GM21576 (cell line): Measurements from ENCODE around the gene ECSIT.
A peak's percentile ranks its signal among the peaks of the same experiment; 100 is the strongest.
"Not testable (repeated sequence)": the region's sequence is repeated elsewhere in the genome, so short reads cannot be mapped to it uniquely, and the experiment has no call there.

Experiments used
- ATAC-seq: cut with Tn5 transposase; IDR thresholded peaks from one replicate; pipeline ENCODE4 v1.9.1; 2021; ENCODE audit warnings: mild to moderate bottlenecking, moderate library complexity; ENCODE audit not compliant: unreplicated experiment

Gene ECSIT, protein sequence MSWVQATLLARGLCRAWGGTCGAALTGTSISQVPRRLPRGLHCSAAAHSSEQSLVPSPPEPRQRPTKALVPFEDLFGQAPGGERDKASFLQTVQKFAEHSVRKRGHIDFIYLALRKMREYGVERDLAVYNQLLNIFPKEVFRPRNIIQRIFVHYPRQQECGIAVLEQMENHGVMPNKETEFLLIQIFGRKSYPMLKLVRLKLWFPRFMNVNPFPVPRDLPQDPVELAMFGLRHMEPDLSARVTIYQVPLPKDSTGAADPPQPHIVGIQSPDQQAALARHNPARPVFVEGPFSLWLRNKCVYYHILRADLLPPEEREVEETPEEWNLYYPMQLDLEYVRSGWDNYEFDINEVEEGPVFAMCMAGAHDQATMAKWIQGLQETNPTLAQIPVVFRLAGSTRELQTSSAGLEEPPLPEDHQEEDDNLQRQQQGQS

DNA sequence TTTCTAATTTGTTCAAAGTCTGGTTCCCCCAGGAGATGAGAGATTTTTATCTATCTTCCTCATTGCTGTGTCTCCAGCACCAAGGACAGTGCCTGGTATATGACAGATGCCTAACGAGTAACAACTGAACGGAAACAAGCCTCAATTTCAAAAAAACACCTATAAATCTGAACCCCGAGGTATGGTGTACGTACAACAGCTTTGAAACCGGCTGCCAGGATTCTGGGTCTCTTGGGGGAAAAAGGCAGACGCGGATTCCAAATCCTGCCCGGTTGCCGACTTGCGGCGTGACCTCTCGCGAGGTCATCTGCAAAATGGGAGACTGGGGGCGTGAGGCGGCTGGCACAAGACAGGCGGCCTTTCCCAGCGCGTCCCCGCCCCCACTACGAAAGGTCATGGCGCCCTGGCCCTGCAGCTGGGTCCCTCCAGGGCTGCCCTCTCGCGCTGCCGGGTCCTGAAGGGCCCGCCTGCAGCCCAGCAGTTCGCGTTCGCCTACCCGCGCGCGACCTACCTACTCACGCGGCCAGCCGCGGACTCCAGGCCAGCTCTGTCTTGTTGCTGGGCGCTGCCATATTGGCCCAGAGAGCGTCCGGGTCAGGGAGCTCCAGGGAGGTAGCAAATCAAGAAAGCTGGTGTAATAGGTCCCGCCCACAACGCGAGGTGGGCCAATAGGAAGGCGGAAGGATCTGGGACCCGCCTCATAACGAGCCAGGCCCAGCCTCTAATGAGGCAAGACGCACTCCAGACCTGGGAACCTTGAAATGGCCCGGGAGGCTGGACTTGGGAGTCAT is at the start of gene ECSIT:
ECSIT (minus strand) TSS at position 584 of the 791 bp plus-strand sequence. CDS start 9,964 bp downstream, outside the sequence.
- peak; percentile 93 for ATAC-seq

DNA sequence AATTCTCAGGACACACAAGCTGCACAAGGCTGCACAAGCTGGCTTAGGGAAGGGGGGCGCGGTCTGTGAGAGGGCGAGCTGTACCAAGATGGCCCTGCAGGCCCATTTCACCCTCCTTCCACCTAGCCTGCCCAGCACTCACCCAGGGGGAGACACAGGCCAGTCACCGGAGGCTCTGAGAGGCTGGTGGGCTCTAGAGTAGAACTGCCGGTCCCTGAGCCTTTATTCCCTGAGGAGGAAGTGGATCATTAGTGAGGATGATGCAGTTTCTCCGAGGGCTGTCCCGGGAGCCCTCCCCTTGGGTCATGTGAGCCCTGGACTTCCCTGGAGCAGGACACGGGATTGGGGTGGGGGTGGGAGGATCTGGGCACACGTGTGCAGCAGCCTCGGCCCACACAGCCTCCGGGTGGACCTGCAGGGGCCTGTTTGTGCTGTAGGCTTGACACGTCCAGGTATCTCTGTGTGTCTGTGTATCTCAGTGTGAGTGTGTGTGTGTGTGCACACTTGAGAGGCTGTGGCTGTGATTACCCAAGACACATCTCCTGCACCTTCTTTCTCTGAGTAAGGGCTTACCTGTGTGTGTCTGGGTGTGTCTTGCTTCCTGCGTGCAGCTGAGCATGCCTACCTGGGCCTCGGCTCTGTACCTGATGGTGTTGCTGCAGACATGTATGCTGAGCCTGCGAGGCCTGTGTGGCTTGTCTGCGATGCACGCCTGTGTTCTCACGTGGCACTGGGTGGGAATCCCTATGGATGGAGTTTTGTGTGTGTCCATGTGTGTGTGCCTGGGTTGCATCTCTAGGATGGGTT is 48.7 kb upstream of the ECSIT start, which contains the start of gene ACP5:
ACP5 (minus strand) TSS at position 195 of the 807 bp plus-strand sequence. CDS start 328 bp downstream, outside the sequence.
- no peak for ATAC-seq

DNA sequence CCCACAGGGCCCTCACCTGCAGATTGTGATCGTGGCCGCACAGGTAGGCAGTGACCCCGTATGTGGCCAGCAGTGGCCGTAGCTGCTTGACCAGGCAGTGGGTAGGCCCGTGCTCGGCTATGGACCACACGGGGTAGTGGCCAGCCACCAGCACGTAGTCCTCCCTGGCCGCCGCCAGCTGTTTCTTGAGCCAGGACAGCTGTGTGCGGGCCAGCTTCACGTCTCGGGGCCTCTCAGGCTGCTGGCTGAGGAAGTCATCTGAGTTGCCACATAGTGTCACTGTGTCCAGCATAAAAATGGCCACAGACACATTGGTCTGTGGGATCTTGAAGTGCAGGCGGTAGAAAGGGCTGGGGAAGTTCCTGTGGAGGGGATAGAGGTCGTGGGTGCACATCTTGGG is 47.3 kb upstream of the ECSIT start:
- no peak for ATAC-seq

DNA sequence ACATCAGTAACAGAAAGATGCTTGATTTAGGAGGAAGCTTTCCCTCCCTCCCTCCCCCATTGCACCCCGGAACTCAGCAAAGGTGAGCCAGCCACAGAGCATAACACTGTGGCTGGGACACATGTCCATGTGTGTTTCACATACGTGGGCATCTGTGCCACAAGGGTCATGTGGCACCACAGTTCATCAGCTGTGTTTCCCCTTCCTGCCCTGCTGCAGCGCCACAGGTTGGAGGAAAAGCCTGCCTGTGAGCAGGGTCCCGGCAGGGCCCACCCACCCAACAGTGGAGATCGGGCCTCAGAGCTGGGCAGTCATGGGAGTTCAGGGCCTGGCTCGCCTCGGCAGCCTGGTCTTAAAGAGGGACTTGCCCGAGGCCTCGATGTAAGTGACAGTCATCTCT is 45.8 kb upstream of the ECSIT start:
- no peak for ATAC-seq

DNA sequence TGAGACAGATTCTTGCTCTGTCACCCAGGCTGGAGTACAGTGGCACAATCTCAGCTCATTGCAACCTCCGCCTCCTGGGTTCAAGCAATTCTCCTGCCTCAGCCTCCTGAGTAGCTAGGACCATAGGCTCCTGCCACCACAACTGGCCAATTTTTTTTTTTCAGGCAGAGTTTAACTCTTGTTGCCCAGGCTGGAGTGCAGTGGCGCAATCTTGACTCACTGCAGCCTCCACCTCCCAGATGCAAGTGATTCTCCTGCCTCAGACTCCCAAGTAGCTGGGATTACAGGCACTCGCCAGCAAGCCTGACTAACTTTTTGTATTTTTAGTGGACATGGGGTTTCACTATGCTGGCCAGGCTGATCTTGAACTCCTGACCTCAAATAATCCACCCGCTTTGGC is 44.8 kb upstream of the ECSIT start:
- ATAC-seq: not testable (repeated sequence)

DNA sequence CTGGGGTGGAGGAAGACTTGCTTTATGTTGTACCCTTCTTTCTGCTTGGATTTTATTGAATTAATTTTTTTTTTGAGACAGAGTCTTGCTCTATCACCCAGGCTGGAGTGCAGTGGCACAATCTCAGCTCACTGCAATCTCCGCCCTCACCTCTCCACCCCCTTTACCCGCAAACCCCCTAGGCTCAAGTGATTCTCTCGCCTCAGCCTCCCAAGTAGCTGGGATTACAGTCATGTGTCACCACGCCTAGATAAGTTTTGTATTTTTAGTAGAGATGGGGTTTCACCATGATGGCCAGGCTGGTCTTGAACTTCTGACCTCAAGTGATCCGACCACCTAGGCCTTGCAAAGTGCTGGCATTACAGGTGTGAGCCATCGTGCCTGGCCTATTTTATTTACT is 44.4 kb upstream of the ECSIT start:
- ATAC-seq: not testable (repeated sequence)

DNA sequence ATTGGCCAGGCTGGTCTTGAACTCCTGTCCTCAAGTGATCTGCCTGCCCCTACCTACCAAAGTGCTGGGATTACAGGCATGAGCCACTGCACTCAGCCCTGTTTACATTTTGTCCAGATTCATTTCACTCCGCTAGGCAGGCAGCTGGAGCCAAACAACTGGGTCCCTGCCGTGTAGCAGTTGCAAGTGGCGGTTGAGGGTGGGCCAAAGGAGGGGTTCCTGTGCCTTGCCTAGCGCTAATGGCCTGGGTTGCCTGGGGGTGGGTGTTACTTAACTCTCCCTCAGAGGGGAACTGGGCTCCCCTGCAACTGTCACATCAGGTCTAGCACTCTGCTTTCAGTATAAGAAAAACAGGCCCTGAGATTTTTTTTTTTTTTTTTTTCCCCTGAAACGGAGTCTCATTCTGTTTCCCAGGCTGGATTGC is 41.1 kb upstream of the ECSIT start:
- no peak for ATAC-seq

DNA sequence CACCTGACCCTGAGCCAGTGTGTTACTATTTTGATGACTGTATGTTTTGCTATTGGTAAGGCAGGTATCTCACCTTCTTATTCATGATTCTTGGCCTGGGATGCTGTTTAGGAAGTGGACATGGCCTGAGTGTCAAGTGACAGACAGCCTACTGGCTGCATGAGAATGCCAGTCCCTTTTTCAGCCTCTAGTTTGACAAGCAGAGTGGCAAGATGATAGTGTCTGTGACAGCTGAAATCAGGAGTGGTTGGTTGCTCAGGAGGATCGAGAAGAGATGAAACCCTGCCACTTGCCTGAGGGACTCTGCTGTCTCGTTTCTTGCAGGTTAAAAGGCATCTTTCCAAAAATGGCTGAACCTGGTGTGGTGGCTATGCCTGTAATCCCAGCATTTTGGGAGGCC is 37.2 kb upstream of the ECSIT start:
- no peak for ATAC-seq

DNA sequence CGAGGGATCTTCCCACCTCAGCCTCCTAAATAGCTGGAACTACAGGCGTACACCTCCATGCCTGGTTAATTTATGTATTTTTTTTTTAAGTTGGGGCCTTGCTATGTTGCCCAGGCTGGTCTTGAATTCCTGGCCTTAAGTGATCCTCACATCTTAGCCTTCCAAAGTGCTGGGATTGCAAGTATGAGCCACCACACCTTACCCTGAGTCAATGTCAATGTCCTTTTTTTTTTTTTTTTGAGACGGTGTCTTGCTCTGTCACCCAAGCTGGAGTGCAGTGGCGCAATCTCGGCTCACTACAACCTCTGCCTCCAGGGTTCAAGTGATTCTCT is 36.7 kb upstream of the ECSIT start:
- not testable (repeated sequence) for ATAC-seq

DNA sequence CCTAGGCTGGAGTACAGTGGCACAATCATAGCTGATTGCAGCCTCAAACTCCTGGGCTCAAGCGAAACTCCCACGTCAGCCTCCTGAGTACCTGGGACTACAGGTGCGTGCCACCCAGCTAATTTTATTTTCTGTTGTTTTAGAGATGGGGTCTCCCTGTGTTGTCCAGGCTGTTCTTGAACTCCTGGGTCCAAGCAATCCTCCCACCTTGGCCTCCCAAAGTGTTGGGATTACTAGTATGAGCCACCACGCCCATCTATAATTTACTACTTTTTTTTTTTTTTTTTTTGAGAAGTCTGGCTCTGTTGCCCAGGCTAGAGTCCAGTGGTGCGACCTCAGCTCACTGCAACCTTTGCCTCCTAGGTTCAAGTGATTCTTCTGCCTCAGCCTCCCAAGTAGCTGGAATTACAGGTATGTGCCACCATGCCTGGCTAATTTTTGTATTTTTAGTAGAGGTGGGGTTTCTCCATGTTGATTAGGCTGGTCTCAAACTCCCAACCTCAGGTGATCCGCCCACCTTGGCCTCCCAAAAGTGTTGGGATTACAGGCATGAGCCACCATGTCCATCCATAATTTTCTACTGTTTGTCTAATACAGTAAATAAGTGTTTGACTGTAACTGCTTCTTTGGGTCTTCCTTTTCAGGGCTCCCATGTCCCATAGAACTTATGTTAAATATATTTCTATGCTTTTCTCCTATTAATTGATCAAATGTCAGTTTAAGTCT is 35.3 kb upstream of the ECSIT start:
- not testable (repeated sequence) for ATAC-seq

DNA sequence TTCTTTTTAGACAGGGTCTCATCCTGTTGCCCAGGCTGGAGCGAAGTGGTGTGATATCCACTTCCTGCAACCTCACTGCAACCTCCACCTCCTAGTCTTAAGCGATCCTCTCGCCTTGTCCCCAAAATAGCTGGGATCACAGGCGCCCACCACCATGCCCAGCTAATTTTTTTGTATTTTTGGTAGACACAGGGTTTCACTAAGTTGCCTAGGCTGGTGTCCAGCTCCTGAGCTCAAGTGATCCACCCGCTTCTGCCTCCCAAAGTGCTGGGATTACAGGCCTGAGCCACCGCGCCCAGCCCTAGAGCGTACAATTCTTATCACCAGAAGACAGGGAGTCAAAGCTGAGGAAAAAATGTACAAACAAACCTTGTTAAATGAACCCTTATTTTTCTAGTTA is 34.6 kb upstream of the ECSIT start:
- ATAC-seq: no peak

DNA sequence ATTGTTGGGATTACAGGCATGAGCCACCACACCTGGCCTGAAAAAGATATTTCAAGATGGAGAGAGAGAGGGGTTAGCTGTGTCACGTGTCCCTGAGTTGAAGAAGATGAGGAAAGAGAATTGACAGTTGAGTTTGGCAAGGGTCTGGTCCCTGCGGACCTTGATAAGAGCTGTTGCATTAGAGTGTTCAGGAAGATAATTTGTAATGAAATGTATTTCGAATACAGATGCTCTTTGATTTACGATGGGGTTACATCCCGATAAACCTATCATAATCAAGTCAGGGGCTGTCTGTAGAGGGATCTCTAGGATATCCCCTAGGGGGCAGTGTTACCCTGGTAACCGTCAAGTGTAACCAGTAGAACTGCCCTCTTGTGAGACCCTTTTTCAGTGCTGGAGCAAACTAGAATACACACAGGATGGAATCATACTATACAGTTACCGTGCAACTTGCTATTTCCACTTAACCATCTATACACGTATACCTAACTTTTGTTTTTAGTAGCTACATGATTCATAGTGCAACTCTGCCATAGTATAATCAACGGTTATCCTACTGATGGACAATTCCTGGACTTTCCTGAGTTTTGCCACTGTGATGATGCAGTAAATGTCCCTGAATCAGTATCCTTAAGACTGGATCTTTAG is 31.6 kb upstream of the ECSIT start:
- no peak for ATAC-seq

DNA sequence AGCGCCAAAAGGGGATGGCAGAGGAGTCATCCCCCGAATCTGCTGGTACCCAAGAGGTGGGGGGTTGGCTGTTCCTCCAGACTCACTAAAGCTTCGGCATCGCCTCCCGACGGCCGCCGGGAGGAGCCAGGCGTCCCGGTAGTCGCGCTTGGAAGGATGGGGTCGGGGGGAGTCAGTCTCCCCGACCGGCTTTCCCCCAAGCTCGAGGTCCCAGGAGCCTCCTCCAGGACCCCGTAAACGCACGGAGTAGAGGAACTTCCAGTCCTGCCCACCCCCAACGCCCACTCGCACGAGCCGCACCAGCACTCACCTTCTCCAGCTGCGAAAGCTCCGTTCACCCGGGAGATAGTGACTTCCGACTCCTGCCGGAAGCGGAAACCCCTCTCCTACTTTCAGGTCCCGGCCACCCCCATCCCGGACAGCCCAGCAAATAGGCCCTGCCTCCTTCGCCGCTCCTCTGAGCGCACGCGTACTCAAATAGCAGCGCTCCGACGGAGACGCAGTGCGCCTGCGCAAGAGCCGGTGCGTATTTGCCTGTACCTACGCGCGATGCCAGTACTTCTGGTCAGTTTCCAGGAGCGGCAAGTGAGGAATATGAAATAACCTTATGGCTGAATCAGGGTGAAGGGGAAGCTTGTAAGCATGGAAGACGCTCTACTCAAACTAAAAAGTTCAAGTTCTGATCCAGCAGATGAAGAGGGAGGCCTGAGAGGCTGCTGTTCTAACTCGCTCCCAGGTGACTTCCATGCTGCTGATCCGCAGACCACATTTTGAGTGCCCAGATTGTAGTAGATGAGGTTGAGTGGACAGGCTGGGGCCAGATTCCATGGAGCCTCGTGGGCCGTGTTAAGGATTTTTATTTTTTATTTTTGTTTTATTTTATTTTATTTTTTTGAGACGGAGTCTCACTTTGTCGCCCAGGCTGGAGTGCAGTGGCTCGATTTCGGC is 30.2 kb upstream of the ECSIT start, which contains the start of gene ELOF1:
ELOF1 (minus strand) TSS at position 350 of the 948 bp plus-strand sequence. CDS start 4,883 bp downstream, outside the sequence.
- peak; percentile 67 for ATAC-seq

DNA sequence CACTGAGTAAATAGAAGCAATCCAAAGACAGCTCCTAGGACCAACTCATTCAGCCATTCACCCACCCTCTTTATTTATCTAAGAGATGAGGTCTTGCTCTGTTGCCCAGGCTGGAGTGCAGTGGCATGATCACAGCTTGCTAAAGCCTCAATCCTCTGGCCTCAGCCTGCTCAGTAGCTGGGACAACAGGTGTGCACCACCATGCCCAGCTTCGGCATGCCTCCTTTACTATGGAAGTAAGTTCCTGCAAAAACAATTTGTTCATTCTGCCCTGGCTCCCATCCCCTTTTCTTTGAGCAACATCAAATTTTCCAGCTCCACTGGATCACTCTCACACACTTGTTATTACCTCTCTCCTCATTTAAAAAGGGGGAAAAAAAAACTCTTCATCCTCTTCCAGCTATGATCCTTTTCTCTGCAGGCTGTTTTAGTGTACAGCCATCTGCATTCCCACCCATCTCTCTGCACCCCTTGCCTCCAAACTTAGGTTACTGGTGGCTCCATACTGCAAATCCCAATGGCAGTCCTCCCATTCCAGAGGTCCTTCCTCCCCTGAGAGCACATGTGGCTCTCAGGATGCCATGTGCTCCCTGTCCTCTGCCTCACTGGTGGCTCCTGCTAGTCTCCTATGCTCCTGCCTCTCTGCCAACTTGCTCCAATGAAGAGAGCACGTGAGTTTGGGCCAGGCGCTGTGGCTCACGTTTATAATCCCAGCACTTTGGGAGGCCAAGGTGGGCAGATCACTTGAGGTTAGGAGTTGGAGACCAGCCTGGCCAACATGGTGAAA is 27.9 kb upstream of the ECSIT start:
- ATAC-seq: no peak

DNA sequence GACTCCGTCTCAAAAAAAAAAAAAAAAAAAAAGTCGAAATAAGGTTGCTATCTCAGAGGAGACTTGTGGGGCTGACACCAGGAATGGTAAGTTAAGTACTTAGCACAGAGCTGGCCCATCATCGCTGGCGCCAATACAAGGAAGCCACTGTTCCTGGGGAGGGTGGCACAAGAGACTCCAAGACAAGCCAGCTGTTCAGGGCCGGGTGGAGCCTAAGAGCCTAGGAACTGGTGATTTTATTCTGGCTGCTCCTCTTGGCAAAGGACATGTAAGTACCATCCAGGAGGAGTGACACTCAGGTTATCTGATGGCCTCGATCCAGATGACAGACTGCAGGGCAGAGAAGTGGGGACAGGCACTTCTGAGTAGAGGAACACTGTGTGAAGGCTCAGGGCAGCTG is 26.3 kb upstream of the ECSIT start:
- ATAC-seq: no peak

DNA sequence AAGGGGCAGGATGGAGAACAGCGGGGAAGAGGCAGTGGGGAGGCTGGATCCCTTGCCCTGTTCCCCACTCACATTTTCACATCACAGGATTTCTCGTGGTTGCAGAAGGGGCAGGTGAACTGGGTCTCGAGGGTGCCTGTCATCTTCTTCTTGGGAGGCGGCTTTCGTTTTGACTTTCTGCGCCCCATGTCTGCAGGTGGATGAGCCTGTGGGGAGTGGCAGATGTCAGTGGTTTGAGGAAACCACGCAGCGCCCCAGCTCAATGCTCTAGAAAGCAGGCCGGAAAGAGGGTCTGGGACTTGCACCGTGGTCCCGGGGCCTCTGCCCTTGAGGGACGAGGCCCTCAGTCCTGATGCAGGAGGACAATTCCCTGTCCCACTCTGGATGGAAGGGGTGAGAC is 25.2 kb upstream of the ECSIT start:
- ATAC-seq: no peak

DNA sequence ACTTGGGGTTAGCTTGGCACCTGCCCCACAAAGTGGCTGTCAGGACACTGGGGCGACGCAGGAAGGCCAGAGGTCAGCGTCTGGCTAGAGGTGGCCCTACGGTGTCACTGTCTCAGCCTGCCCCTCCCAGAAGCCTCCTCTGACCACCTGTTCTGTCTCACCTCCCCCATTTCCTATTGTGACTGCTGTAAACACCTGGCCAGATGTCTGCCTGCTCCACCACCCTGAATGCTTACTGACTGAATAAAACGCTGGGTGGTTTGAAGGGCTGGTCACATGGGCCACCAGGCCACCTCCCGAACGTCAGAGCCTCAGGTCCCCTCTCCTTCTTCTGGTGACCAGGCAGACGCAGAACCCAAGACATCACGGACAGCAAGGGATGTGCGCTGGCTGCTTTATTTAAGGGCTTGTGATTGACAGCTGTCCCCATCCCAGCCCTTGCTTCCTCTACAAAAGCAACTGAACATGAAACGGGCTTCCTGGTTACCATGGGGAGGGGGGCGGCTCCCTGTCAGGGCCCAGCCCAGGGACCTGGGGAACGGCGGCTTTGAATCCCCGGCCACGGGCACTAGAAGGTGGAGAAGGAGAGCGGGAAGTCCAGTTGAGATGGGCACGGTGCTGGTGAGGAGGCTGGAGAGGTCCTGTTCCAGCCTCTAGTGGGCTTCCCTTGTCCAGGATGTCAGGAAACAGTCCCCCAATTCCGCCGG is 23.9 kb upstream of the ECSIT start:
- ATAC-seq: no peak
